ENCODE data around the gene PKNOX1.
"Not testable (repeated sequence)": the region's sequence is repeated elsewhere in the genome, so short reads cannot be mapped to it uniquely, and the experiment has no call there.

DNA sequence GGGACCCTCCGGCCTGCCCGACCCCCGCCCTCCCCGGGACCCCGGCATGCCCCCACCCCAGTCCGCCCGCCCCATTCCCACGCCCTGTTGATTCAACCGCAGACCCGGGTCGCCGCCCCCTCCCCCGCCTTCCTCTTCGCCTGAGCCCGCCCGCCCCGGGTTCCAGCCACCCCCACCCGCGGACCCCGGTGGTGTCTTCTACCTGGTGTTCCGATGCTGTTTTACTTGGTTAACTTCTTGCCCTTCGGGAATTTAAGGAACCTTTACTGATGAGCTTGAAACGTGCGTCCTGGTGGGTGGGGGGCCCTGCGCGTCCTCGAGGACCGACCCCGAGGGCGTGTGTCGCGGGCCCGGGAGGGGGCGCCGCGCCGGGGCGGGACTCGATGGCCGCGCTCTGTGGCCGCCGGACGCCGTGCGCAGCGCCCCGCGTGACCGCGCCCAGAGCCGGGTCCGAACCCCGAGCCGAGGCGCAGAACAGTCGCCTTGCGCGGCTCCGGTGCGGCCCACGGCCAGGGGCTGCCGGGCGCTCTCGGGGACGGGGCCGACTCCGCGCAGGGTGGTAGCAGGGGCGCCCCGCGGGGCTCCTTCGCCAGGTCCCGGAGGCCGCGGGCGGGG lies 101.8 kb downstream of the PKNOX1 start:
- TF ChIP-seq CTCF (conservative IDR thresholded peaks at IDR 0.05 in 1 of 2, IDR thresholded peaks at IDR 0.05 in 1 of 2; ENCODE audit: low read depth in 1 of 2, low read length in 2 of 2); EZH2 (IDR thresholded peaks at IDR 0.05; ENCODE audit: low read length, missing control alignments): not testable (repeated sequence)
